NCI-H1105 treated with DMSO at 0.1 percent for 48 hours (cell line): Measurements from ENCODE around the gene RAD51B.
"Not testable (repeated sequence)": the region's sequence is repeated elsewhere in the genome, so short reads cannot be mapped to it uniquely, and the experiment has no call there.

Experiments
- DNase-seq: peaks from one replicate; lab custom pipeline; 2025; lab: John Stamatoyannopoulos, UW

RAD51B gene

DNA sequence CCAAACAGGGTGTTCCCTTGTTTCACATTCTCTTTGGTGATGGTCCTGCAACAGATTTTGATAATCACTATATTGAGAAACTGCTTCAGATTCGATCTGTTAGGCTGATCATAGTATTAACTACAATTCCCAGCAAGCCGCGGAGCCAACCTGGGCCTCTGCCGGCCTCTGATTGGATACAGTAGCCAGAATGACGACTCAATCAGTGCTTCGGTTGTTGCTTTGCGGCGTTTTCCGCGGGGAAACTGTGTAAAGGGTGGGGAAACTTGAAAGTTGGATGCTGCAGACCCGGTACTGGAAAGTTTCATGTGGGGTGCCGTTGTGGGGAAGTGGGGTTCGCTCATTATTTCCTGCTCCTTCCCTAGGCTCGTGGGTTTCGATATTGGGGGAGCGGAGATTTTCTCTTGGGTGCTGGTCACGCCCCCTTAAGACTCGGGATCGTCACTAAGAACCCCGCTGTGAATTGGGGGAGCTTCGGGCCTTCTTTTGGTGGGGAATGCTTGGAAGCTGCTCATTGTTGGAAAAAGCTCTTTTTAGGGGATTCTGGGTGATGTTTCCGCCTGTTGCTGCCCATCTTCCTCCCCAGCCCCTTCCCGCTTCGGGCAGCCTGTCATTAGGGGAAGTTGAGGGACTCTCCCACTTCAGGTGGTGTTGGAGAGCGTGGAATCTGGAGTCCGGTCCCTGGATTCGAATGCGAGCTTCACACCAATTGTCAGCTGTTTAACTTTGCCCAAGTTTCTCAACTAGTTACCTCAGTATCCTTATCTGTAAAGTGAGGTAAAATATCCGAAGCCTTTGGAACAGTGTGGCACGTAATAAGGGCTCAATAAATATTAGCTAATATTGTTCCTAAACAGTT lies at the start of gene RAD51B:
Gene RAD51B, plus strand, starts transcription at position 217 of the 859 bp plus-strand sequence.
- DNase-seq: peak; percentile 83

GRCh38 chr14:67773844-67774377 lies 45.7 kb upstream of the RAD51B start:
- no peak for DNase-seq

DNA sequence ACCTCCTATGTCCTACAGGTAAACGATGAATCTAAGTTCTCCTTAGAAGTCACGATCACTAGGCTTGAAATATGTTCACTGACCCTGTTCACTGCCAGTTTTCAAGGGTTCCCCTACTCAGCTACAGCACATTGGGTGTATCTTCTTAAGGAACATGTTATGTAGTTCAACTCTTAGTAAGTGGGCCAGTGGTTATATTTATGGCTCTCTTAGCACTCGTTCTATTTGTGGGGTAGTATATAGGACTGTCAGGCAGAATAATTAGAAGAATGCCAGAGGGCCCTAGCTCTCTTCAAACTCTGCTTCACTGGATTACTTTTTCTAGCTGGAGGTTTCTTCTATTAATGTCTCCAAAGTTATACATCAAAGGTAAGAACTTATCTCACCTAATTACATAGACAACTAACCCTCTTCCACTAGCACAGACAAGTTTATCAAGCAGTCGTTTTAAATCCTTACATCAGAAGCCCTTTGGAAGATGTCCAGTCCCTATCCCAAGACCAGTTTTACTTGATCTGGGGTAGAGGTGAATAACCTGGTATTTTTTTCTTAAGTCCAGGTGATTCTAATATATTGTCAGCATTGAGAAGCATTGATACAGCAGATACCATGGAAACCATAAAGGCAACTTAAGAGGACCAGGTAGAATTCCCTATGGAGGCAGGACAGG lies 42.8 kb upstream of the RAD51B start:
- no peak for DNase-seq

DNA sequence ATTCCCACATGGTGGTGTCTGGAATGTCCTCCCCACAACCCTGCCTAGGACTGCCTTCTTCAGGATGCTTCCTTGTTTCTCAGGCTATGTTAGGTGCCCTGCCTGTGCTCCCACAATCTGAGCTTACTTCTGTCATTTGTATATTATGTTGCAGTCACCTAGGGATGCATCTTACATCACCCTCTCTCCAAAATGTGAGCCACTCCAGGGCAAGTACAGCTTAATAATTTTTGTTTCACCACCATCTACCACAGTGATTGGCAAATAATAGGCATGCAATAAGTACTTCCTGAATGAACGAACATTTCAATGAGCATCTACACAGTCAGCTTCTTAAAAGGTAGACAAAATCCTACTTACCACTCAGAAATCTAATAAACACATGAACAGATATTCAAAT lies 40.8 kb upstream of the RAD51B start:
- no peak for DNase-seq

GRCh38 chr14:67782090-67782489 lies 37.5 kb upstream of the RAD51B start:
- no peak for DNase-seq

DNA sequence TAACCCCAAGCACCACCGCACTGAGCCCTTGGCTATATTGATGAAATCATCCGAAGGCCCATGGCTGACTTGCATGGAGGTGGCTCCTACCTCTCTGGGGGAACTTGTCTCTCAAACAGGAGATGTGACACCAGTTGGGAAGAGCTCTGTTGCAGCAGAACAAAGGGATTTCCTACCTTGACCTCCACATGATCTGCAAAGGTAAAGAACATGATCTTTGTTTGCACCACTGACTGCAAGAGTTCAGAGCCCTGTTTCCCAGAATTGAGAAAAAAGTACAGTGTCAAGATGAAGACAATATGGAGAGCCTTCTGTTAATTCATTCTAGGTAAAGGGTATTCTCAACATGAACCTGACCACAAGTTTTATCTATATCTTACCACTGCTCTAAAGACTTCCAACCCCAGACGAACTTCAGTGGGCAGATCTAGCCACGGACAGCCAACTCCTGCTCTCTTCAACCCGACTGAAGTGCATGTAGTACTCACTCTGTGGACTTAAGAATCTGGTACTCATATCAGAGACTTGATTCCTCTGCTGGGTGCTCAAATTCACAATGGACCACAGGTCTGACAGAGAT lies 35.2 kb upstream of the RAD51B start:
- no peak for DNase-seq

- DNase-seq: no peak
Measured at GRCh38 chr14:67785270-67786109, 34.1 kb upstream of the RAD51B start.

- no peak for DNase-seq
Measured at GRCh38 chr14:67787673-67788072, 31.9 kb upstream of the RAD51B start.

- no peak for DNase-seq
Measured at GRCh38 chr14:67798731-67799130, 20.8 kb upstream of the RAD51B start.

DNA sequence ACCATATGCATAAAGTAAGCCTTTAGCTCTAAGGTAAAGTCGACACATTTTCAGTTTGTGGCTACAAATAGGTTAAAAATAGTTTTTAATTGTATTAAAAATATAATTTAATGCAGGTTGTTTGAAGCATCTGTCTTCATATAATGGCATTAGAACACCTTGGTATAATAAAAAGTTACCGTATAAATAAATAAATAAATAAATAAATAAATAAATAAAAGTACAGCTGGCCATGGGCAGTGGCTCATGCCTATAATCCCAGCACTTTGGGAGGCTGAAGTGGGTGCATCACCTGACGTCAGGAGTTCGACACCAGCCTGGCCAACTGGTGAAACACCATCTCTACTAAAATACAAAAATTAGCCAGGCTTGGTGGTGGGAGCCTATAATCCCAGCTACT lies 18.8 kb upstream of the RAD51B start:
- no peak for DNase-seq

GRCh38 chr14:67806246-67806645 lies 13.3 kb upstream of the RAD51B start:
- no peak for DNase-seq

- no peak for DNase-seq
Measured at GRCh38 chr14:67814821-67815220, 4.8 kb upstream of the RAD51B start.

DNA sequence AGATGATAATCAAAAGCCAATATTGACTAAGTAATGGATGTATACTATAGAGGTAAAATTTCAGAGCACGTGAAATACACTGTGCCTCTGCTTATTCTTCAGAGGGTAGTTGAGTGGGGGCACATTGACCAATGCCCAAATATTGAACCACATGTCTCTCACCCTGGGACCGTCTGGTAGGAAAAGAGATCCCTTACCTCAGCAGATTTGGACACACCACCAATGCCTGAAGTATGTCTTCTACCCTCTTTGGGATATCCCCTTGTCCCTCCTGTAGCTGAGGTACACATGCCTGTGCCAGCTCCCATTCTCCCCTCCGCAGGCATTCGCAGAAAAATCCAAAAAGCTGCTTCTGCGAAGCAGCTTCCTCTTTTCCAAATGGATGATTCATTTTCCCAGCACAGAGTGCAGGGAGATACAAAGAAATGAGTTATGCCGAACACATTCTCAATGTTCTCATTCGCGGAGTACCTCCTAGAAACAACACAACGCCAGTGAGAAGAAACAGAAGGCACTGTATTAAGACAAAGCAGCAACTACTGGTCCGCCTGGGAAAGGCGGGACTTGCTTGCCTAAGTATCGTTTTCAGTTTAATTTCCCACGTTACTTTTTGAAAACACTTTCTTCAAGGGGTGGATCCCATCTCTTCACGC lies 3.9 kb upstream of the RAD51B start:
- no peak for DNase-seq

GRCh38 chr14:67816326-67817002 lies 3.1 kb upstream of the RAD51B start, which contains the start of gene ZFYVE26:
Gene ZFYVE26 (minus strand): TSS chr14:67816590. CDS start chr14:67815963, 627 bp downstream.
- peak; percentile 99 for DNase-seq

DNA sequence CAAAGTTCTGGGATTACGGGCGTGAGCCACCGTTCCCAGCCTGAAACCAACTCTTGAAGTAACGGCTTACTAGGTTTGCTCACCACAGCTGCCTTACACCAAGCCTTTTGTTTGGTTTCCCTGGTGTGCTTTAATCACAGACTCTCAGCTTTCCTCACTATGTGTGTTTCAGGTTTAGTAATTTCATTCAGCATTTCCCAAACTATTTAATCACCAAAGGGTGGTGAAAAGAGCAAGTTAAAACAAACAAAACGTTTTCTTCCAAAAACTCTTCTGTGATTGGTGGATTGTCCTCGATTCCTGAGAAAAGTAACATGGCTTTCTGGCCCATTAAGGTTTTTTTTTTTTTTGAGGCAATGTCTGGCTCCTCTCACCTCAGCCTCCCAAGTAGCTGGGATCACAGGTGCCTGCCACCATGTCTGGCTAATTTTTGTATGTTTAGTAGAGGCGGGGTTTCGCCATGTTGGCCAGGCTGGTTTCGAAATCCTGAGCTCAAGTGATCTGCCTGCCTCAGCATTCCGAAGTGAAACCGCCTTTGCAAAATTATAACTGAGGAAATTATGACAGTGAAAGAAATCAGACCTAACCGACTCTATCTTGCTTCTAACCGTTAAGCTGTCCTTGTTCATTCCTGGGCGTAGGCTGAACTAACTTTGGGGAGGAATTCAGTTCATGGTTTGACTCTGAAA lies 1.7 kb upstream of the RAD51B start:
- DNase-seq: no peak

- DNase-seq: not testable (repeated sequence)
Measured at GRCh38 chr14:67818476-67818875, 1.1 kb upstream of the RAD51B start.

- peak; percentile 10 for DNase-seq
Measured at GRCh38 chr14:67820428-67820971, 921 bp downstream of the RAD51B start.

DNA sequence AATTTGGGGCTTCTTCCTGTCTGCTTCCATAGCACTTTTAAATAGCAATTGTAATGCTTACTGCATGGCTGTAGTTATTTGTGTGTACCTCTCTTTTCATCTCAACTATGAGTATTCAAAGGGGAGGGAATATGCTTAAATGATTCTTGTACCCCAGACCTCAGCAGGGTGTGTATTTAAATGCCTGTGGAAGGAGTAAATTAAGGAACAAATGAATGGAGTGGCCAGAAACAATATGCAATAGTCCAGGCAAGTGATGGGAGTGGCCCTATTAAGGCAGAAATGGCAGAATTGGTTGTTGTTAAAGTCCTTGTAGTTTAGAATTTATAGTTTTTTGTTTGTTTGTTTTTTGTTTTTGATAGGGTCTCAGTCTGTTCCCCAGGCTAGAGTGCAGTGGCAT lies 1.5 kb downstream of the RAD51B start:
- no peak for DNase-seq

DNA sequence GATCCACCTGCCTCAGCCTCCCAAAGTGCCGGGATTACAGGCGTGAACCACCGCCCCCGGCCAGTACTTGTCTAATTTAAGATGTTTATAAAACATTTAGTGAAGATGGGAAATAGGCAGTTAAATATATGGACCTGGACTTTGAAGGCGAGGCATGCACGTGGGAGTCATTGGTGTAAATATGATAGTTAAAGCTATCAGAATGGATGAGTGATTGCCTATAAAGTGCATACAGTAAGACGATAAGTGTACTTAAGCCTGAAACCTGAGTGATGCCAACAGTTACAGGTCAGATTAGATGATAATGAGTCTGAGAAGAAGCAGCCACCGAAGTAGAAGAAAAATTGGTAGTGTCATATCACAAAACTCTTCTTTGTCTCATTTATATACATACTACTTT lies 11.5 kb downstream of the RAD51B start:
- no peak for DNase-seq

DNA sequence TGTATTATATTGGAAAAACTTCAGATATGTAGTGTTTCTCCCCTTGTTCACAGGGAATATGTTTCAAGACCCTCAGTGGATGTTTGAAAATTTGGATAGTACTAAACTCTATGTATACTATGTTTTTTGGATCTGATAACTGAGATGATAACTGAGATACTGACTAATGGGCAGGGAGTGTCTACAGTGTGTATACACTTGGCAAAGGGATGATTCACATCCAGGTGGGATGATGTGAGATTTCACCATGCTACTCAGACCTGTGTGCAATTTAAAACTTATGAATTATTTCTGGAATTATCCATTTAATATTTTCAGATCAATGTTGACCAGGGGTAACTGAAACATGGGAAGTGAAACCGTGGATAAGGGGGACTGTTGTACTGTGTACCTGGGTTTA lies 13.8 kb downstream of the RAD51B start:
- no peak for DNase-seq
